GM23338 (cell line): ENCODE results near the gene LCE2A. TPM values are rescaled to one million over a fixed set of nuclear protein-coding genes. Genes with fewer than 3 reads are reported as not detected.

ENCODE experiments used
- ATAC-seq: fragments of 200-7000 bp; cut with Tn5 transposase; 3 replicates; pipeline ENCODE4 v1.9.1; 2020
- DNase-seq: peaks from one replicate; pipeline ENCODE4 v3.0.0-alpha.2; 2015; ENCODE audit warnings: low spot score
- H2AFZ ChIP-seq: fragments of 200-600 bp; sonication (generic); 2 replicates; pipeline ENCODE4 v1.8.0; 2016; ENCODE audit warnings: antibody characterized with exemption, mild to moderate bottlenecking, moderate library complexity
- H3F3A ChIP-seq: fragments of 200-600 bp; sonication (generic); replicated peaks from 2 replicates; pipeline ENCODE4 v1.8.0; 2017; ENCODE audit warnings: antibody characterized with exemption, mixed run types, low read depth
- H3K27ac ChIP-seq: fragments of 200-600 bp; sonication (generic); 2 replicates; pipeline ENCODE4 v1.6.1; 2016; ENCODE audit warnings: low read depth
- H3K27me3 ChIP-seq: fragments of 200-600 bp; sonication (generic); 2 replicates; pipeline ENCODE4 v1.8.0; 2016; ENCODE audit warnings: mild to moderate bottlenecking, mixed run types, moderate library complexity; ENCODE audit not compliant: insufficient read depth
- H3K36me3 ChIP-seq: fragments of 200-600 bp; sonication (generic); 2 replicates; pipeline ENCODE4 v1.8.0; 2016; ENCODE audit warnings: mild to moderate bottlenecking; ENCODE audit not compliant: insufficient read depth
- H3K4me1 ChIP-seq: fragments of 200-600 bp; sonication (generic); 2 replicates; pipeline ENCODE4 v1.8.0; 2016; ENCODE audit warnings: mild to moderate bottlenecking, moderate library complexity; ENCODE audit not compliant: insufficient read depth
- H3K4me2 ChIP-seq: fragments of 200-600 bp; sonication (generic); 2 replicates; pipeline ENCODE4 v1.7.1; 2017; ENCODE audit warnings: mixed run types
- H3K4me3 ChIP-seq: fragments of 200-600 bp; sonication (generic); 2 replicates; pipeline ENCODE4 v1.6.1; 2016; ENCODE audit warnings: mixed run types
- H3K79me2 ChIP-seq: fragments of 200-600 bp; sonication (generic); replicated peaks from 2 replicates; pipeline ENCODE4 v1.8.0; 2017; ENCODE audit warnings: mild to moderate bottlenecking; ENCODE audit not compliant: insufficient read depth
- H3K9me2 ChIP-seq: fragments of 200-600 bp; sonication (generic); 2 replicates; pipeline ENCODE4 v1.8.0; 2017; ENCODE audit not compliant: insufficient read depth
- H4K20me1 ChIP-seq: fragments of 200-600 bp; sonication (generic); replicated peaks from 2 replicates; pipeline ENCODE4 v1.8.0; 2017; ENCODE audit warnings: mild to moderate bottlenecking; ENCODE audit not compliant: insufficient read depth
- H3K27ac Mint-ChIP-seq: 2 replicates; pipeline ENCODE4 v1.8.0; 2020; ENCODE audit warnings: inconsistent platforms, mild to moderate bottlenecking, moderate library complexity, mixed read lengths
- H3K27me3 Mint-ChIP-seq: 3 replicates; pipeline ENCODE4 v1.8.0; 2022; ENCODE audit warnings: low read depth, mild to moderate bottlenecking, moderate library complexity, mixed read lengths, inconsistent platforms; ENCODE audit not compliant: insufficient read depth, poor library complexity
- H3K36me3 Mint-ChIP-seq: 3 replicates; pipeline ENCODE4 v1.8.0; 2021; ENCODE audit warnings: low read depth, mild to moderate bottlenecking, inconsistent platforms, moderate library complexity, mixed read lengths
- H3K4me1 Mint-ChIP-seq: 3 replicates; pipeline ENCODE4 v1.8.0; 2020; ENCODE audit warnings: mild to moderate bottlenecking, inconsistent platforms, mixed read lengths
- H3K4me3 Mint-ChIP-seq: 3 replicates; pipeline ENCODE4 v1.8.0; 2021; ENCODE audit warnings: moderate library complexity, mild to moderate bottlenecking, inconsistent platforms, mixed read lengths
- H3K9me3 Mint-ChIP-seq: 3 replicates; pipeline ENCODE4 v1.8.0; 2020; ENCODE audit warnings: moderate library complexity, mild to moderate bottlenecking, inconsistent platforms, mixed read lengths
- CREB1 ChIP-seq: fragments of 250-450 bp; sonication (Bioruptor Pico); IDR thresholded peaks from 2 replicates; pipeline ENCODE4 v1.5.0; 2020; ENCODE audit warnings: low read depth, mild to moderate bottlenecking, moderate library complexity
- EZH2phosphoT487 ChIP-seq: fragments of 200-600 bp; sonication (generic); IDR thresholded peaks from one replicate; pipeline ENCODE4 v1.8.1; 2018; ENCODE audit warnings: antibody characterized with exemption; ENCODE audit not compliant: unreplicated experiment
- JUNB ChIP-seq: IDR thresholded peaks from one replicate; pipeline ENCODE4 v1.6.1; 2016; ENCODE audit warnings: antibody characterized with exemption; ENCODE audit not compliant: unreplicated experiment
- NANOG ChIP-seq: IDR thresholded peaks from 2 replicates; pipeline ENCODE4 v1.6.1; 2016; ENCODE audit warnings: antibody characterized with exemption, borderline replicate concordance
- STAT1 ChIP-seq: IDR thresholded peaks from one replicate; pipeline ENCODE4 v1.6.1; 2016; ENCODE audit warnings: antibody characterized with exemption; ENCODE audit not compliant: unreplicated experiment
- ZNF331 ChIP-seq: fragments of 250-450 bp; sonication (Bioruptor Pico); IDR thresholded peaks from 2 replicates; pipeline ENCODE4 v1.5.0; 2020; ENCODE audit warnings: low read depth, mild to moderate bottlenecking, moderate library complexity
- polyA plus RNA-seq: library from polyadenylated mRNA; unstranded; fragments of >200 nt; fragmentation: Nextera tagmentation; extraction: Ambion mirVana; gene quantifications from 2 replicates; pipeline ENCODE4 v1.2.1, GENCODE V29; 2016
- total RNA-seq: library from RNA; depleted of rRNA; stranded (reverse); fragments of >200 nt; shearing (Covaris generic); gene quantifications from 2 replicates; pipeline ENCODE4 v1.2.3, GENCODE V29; 2014
- TF ChIP-seq, protein P1 (sequence below): fragments of 250-450 bp; sonication (Bioruptor Pico); IDR thresholded peaks from 2 replicates; pipeline ENCODE4 v1.5.0; 2020; ENCODE audit warnings: mild to moderate bottlenecking, moderate library complexity

The LCE2A gene
- total and polyA plus RNA-seq, 2 experiments from 2014 or later: not detected

DNA sequence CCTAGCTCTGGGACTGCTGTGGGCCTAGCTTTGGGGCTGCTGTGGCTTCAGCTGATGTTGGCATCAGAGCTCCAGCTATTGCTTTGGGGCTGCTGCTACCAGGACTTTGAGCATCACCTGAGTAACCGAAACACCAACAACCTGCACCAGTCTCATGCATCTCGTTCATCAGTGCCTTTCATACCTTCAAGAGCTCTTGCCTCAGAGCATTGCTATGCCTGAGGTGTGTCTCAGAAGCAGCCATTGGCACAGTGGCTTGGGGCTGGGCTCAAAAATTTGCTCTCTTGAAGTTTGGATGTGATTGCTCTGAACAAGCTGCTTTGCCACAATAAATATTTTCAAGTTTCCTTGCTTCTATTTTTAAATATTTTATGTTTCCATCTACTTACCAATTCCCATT, 41.7 kb upstream of the LCE2A start:
- Mint-ChIP-seq H3K27ac (no peak overlapping the region), H3K27me3 (peaks cover 1% of the 10 kb centered on the region)

More for the DNA sequence above, 41.7 kb upstream of the LCE2A start:
- Histone ChIP-seq H3K36me3 (no peaks in the 10 kb centered on the region), H3F3A (no peaks in the 10 kb centered on the region), H3K27me3 (no peaks in the 10 kb centered on the region; the same call in 1 of the 2 replicates), H3K9me2 (no peaks in the 10 kb centered on the region), H2AFZ (no peak overlapping the region), H3K4me1 (no peaks in the 10 kb centered on the region), H3K4me3 (no peak overlapping the region), H3K4me2 (no peak overlapping the region), H3K79me2 (no peaks in the 10 kb centered on the region), H3K27ac (no peak overlapping the region), H4K20me1 (no peaks in the 10 kb centered on the region)
- H3K4me1 Mint-ChIP-seq: no peaks in the 10 kb centered on the region
- ATAC-seq (no peak), DNase-seq (no peak)
- no peaks in the 10 kb centered on the region for H3K36me3 Mint-ChIP-seq
- TF ChIP-seq CREB1: no peak
- TF ChIP-seq, protein P1, sequence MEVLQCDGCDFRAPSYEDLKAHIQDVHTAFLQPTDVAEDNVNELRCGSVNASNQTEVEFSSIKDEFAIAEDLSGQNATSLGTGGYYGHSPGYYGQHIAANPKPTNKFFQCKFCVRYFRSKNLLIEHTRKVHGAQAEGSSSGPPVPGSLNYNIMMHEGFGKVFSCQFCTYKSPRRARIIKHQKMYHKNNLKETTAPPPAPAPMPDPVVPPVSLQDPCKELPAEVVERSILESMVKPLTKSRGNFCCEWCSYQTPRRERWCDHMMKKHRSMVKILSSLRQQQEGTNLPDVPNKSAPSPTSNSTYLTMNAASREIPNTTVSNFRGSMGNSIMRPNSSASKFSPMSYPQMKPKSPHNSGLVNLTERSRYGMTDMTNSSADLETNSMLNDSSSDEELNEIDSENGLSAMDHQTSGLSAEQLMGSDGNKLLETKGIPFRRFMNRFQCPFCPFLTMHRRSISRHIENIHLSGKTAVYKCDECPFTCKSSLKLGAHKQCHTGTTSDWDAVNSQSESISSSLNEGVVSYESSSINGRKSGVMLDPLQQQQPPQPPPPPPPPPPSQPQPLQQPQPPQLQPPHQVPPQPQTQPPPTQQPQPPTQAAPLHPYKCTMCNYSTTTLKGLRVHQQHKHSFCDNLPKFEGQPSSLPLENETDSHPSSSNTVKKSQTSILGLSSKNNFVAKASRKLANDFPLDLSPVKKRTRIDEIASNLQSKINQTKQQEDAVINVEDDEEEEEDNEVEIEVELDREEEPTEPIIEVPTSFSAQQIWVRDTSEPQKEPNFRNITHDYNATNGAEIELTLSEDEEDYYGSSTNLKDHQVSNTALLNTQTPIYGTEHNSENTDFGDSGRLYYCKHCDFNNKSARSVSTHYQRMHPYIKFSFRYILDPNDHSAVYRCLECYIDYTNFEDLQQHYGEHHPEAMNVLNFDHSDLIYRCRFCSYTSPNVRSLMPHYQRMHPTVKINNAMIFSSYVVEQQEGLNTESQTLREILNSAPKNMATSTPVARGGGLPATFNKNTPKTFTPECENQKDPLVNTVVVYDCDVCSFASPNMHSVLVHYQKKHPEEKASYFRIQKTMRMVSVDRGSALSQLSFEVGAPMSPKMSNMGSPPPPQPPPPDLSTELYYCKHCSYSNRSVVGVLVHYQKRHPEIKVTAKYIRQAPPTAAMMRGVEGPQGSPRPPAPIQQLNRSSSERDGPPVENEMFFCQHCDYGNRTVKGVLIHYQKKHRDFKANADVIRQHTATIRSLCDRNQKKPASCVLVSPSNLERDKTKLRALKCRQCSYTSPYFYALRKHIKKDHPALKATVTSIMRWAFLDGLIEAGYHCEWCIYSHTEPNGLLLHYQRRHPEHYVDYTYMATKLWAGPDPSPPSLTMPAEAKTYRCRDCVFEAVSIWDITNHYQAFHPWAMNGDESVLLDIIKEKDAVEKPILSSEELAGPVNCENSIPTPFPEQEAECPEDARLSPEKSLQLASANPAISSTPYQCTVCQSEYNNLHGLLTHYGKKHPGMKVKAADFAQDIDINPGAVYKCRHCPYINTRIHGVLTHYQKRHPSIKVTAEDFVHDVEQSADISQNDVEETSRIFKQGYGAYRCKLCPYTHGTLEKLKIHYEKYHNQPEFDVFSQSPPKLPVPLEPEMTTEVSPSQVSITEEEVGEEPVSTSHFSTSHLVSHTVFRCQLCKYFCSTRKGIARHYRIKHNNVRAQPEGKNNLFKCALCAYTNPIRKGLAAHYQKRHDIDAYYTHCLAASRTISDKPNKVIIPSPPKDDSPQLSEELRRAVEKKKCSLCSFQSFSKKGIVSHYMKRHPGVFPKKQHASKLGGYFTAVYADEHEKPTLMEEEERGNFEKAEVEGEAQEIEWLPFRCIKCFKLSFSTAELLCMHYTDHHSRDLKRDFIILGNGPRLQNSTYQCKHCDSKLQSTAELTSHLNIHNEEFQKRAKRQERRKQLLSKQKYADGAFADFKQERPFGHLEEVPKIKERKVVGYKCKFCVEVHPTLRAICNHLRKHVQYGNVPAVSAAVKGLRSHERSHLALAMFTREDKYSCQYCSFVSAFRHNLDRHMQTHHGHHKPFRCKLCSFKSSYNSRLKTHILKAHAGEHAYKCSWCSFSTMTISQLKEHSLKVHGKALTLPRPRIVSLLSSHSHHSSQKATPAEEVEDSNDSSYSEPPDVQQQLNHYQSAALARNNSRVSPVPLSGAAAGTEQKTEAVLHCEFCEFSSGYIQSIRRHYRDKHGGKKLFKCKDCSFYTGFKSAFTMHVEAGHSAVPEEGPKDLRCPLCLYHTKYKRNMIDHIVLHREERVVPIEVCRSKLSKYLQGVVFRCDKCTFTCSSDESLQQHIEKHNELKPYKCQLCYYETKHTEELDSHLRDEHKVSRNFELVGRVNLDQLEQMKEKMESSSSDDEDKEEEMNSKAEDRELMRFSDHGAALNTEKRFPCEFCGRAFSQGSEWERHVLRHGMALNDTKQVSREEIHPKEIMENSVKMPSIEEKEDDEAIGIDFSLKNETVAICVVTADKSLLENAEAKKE (CRISPR knock-in tag): no peak
- no peak for TF ChIP-seq JUNB
- TF ChIP-seq NANOG: no peak
- TF ChIP-seq ZNF331 (CRISPR knock-in tag): no peak
- TF ChIP-seq STAT1: no peak
- TF ChIP-seq EZH2phosphoT487: no peak
- no peaks in the 10 kb centered on the region for H3K9me3 Mint-ChIP-seq
- no peak overlapping the region for H3K4me3 Mint-ChIP-seq
